Lung (tissue), 12 donors: ENCODE results near the gene PPA1. TPM values are rescaled to one million over a fixed set of nuclear protein-coding genes. Genes with fewer than 3 reads are reported as not detected.

Experiments
- ATAC-seq: fragments of 200-7000 bp; cut with Tn5 transposase; one replicate; pipeline ENCODE4 v1.9.1; 2020; ENCODE audit warnings: moderate number of reproducible peaks; ENCODE audit not compliant: insufficient read depth, low FRiP score
- DNase-seq, 3 donors: peaks; one replicate each; pipeline ENCODE4 v3.0.0-alpha.2; 2013 to 2017
- H3K27ac ChIP-seq, 2 donors: one replicate each; pipeline ENCODE4 v1.5.1; 2013; ENCODE audit warnings: mild to moderate bottlenecking in 2 of 2, moderate library complexity in 2 of 2, control low read depth in 1 of 2, inconsistent platforms in 1 of 2, low read depth in 1 of 2, low read length in 1 of 2
- H3K27me3 ChIP-seq, 3 donors: one replicate each; pipeline ENCODE4 v1.5.1; 2013; ENCODE audit warnings: low read length in 2 of 3; ENCODE audit not compliant: control insufficient read depth in 3 of 3, insufficient read depth in 3 of 3
- H3K36me3 ChIP-seq, 4 donors: one replicate each; pipeline ENCODE4 v1.5.1; 2013; ENCODE audit warnings: low read length in 4 of 4, mild to moderate bottlenecking in 1 of 4, moderate library complexity in 1 of 4; ENCODE audit not compliant: control insufficient read depth in 4 of 4, insufficient read depth in 4 of 4
- H3K4me1 ChIP-seq, 5 donors: one replicate each; pipeline ENCODE4 v1.5.1; 2013; ENCODE audit warnings: low read length in 5 of 5, mild to moderate bottlenecking in 2 of 5, moderate library complexity in 1 of 5; ENCODE audit not compliant: control insufficient read depth in 5 of 5, insufficient read depth in 5 of 5
- H3K4me3 ChIP-seq: one replicate; pipeline ENCODE4 v1.5.1; 2013; ENCODE audit warnings: mild to moderate bottlenecking, control low read depth, moderate library complexity
- H3K9ac ChIP-seq, 2 donors: one replicate each; pipeline ENCODE4 v1.5.1; 2013; ENCODE audit warnings: low read length in 2 of 2, control low read depth in 1 of 2; ENCODE audit not compliant: insufficient read depth in 1 of 2
- H3K9me3 ChIP-seq, 4 donors: one replicate each; pipeline ENCODE4 v1.5.1; 2013; ENCODE audit warnings: low read length in 3 of 4, mild to moderate bottlenecking in 1 of 4, moderate library complexity in 1 of 4; ENCODE audit not compliant: control insufficient read depth in 4 of 4, insufficient read depth in 3 of 4
- CTCF ChIP-seq: IDR thresholded peaks from 2 replicates; pipeline ENCODE4 v1.5.1; 2012; ENCODE audit warnings: mild to moderate bottlenecking; ENCODE audit errors: control extremely low read depth, extremely low read depth
- whole genome bisulfite sequencing, 2 donors: extraction: QIAGEN DNeasy Blood & Tissue Kit; methylation state at CpG; one replicate each; pipeline ENCODE4 v1.1.7; 2013; 5-methylcytosine and 5-hydroxymethylcytosine counted together
- polyA plus RNA-seq, 2 donors: library from polyadenylated mRNA; stranded (reverse); fragments of 200-250 nt; gene quantifications; one replicate each; pipeline ENCODE4 v1.2.1, GENCODE V29; 2013
- total RNA-seq, 2 donors: library from RNA; depleted of rRNA in 1 of 2; stranded (reverse); fragments of >200 nt in 1 of 2; gene quantifications; one replicate each; pipeline ENCODE4 v1.2.1, GENCODE V29; 2014 to 2021
- donor health status: control.
- donor health status: control.
- donor health status: Bipolar disorder and iron deficiency.
- donor health status: healthy.
- donor health status: DM: yes; HTN: yes; CAD: no.

Gene PPA1
- total and polyA plus RNA-seq, 4 donors: 165 to 251 (median 190) TPM

DNA sequence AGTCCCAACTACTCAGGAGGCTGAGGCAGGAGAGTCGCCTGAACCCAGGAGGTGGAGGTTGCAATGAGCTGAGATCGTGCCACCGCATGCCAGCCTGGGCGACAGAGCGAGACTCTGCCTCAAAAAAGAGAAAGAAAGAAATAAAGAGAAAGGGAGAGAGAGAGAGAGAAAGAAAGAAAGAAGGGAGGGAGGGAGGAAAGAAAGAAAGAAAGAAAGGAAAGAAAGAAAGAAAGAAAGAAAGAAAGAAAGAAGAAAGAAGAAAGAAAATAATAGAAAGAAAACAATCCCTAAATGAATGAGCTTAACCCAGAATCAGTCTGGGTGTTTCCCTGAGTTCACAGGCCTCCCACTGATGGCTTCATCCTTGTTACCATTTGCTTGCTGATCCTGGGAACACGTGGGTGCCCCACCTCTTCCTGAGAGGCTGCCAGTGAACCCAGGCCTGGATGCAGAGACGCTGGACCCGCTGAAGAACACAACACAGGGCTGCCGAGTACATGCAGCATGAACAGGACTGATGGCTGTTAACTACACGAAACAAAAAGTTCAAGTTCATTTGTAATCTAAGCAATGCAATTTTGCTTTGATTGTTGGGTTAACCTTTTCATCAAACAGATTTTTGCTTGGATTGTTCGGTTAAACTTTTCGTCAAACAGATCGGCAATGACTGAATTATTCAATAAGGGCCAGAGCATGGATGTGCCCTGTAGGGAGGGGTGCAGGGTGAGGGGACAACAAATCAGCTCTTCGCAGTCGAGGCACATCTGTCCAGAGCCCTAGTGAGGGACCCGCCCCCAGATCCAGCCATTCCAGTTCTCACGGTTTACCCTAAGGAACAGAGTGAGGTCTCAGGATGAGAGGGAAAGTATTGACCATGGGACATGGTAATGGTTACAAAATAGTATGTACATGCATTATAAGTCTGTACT, 39.0 kb upstream of the PPA1 start:
- no peaks in the 10 kb centered on the region for H3K36me3 ChIP-seq
- no peaks in the 10 kb centered on the region for H3K9me3 ChIP-seq
- 77 to 81% methylated on average over 17 of the region's 17 CpGs for WGBS, 2 donors
- no peaks in the 10 kb centered on the region for H3K27me3 ChIP-seq
- TF ChIP-seq CTCF: no peak
- ATAC-seq: no peak
- H3K9ac ChIP-seq: no peak overlapping the region
- no peak for DNase-seq
- no peak overlapping the region for H3K4me3 ChIP-seq
- H3K4me1 ChIP-seq: peaks cover 0 to 5% (median 0%) of the 10 kb centered on the region in 5 donors
- no peak overlapping the region for H3K27ac ChIP-seq

- H3K27me3 ChIP-seq: no peaks in the 10 kb centered on the region
Observed at GRCh38 chr10:70270952-70271351, 37.7 kb upstream of the PPA1 start.

DNA sequence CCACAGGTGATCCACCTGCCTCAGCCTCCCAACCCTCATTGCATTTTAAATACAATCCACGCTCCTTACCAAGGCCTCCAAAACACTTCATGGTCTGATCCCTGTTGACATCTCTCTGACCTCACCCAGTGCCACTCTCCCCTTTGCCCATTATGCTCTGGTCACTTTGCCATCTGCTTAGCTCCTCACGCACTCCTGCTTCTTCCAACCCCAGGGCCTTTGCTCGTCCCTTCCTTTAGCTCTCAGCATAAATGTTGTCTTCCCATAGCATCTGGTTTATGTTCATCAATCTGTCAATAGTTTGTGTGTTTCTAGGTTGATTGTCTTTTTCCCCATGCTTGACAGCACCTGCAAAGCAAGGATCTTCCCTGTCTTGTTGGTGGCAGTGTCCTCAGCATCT, 36.5 kb upstream of the PPA1 start:
- ATAC-seq (no peak), DNase-seq (no peak)
- Histone ChIP-seq H3K27ac (no peak overlapping the region), H3K4me3 (no peak overlapping the region), H3K9me3 (peaks cover 0 to 3% (median 0%) of the 10 kb centered on the region in 4 donors), H3K4me1 (peaks cover 0 to 4% (median 0%) of the 10 kb centered on the region in 5 donors), H3K9ac (no peak overlapping the region), H3K27me3 (no peaks in the 10 kb centered on the region), H3K36me3 (no peaks in the 10 kb centered on the region)
- TF ChIP-seq CTCF: no peak
- WGBS, 2 donors: 98 to 100% methylated on average over 3 of the region's 3 CpGs

More at GRCh38 chr10:70270952-70271351, 37.7 kb upstream of the PPA1 start:
- Histone ChIP-seq H3K9ac (no peak overlapping the region), H3K4me3 (no peak overlapping the region), H3K36me3 (no peaks in the 10 kb centered on the region), H3K9me3 (peaks cover 0 to 2% (median 0%) of the 10 kb centered on the region in 4 donors), H3K4me1 (peaks cover 0 to 5% (median 0%) of the 10 kb centered on the region in 5 donors), H3K27ac (no peak overlapping the region)
- TF ChIP-seq CTCF: no peak
- ATAC-seq (no peak), DNase-seq (no peak)
- WGBS, 2 donors: 66 to 86% methylated on average over 2 of the region's 2 CpGs
